GM23338 (cell line): ENCODE data around the gene ZBTB20. TPM values are rescaled to one million over a fixed set of nuclear protein-coding genes. Genes with fewer than 3 reads are reported as not detected.

Experiments
- ATAC-seq: fragments of 200-7000 bp; cut with Tn5 transposase; 3 replicates; pipeline ENCODE4 v1.9.1; 2020
- DNase-seq: peaks from one replicate; pipeline ENCODE4 v3.0.0-alpha.2; 2015; ENCODE audit warnings: low spot score
- H2AFZ ChIP-seq: fragments of 200-600 bp; sonication (generic); 2 replicates; pipeline ENCODE4 v1.8.0; 2016; ENCODE audit warnings: antibody characterized with exemption, mild to moderate bottlenecking, moderate library complexity
- H3F3A ChIP-seq: fragments of 200-600 bp; sonication (generic); replicated peaks from 2 replicates; pipeline ENCODE4 v1.8.0; 2017; ENCODE audit warnings: antibody characterized with exemption, mixed run types, low read depth
- H3K27ac ChIP-seq: fragments of 200-600 bp; sonication (generic); 2 replicates; pipeline ENCODE4 v1.6.1; 2016; ENCODE audit warnings: low read depth
- H3K27me3 ChIP-seq: fragments of 200-600 bp; sonication (generic); 2 replicates; pipeline ENCODE4 v1.8.0; 2016; ENCODE audit warnings: mild to moderate bottlenecking, mixed run types, moderate library complexity; ENCODE audit not compliant: insufficient read depth
- H3K36me3 ChIP-seq: fragments of 200-600 bp; sonication (generic); 2 replicates; pipeline ENCODE4 v1.8.0; 2016; ENCODE audit warnings: mild to moderate bottlenecking; ENCODE audit not compliant: insufficient read depth
- H3K4me1 ChIP-seq: fragments of 200-600 bp; sonication (generic); 2 replicates; pipeline ENCODE4 v1.8.0; 2016; ENCODE audit warnings: mild to moderate bottlenecking, moderate library complexity; ENCODE audit not compliant: insufficient read depth
- H3K4me2 ChIP-seq: fragments of 200-600 bp; sonication (generic); 2 replicates; pipeline ENCODE4 v1.7.1; 2017; ENCODE audit warnings: mixed run types
- H3K4me3 ChIP-seq: fragments of 200-600 bp; sonication (generic); 2 replicates; pipeline ENCODE4 v1.6.1; 2016; ENCODE audit warnings: mixed run types
- H3K79me2 ChIP-seq: fragments of 200-600 bp; sonication (generic); replicated peaks from 2 replicates; pipeline ENCODE4 v1.8.0; 2017; ENCODE audit warnings: mild to moderate bottlenecking; ENCODE audit not compliant: insufficient read depth
- H3K9me2 ChIP-seq: fragments of 200-600 bp; sonication (generic); 2 replicates; pipeline ENCODE4 v1.8.0; 2017; ENCODE audit not compliant: insufficient read depth
- H4K20me1 ChIP-seq: fragments of 200-600 bp; sonication (generic); replicated peaks from 2 replicates; pipeline ENCODE4 v1.8.0; 2017; ENCODE audit warnings: mild to moderate bottlenecking; ENCODE audit not compliant: insufficient read depth
- H3K27ac Mint-ChIP-seq: 2 replicates; pipeline ENCODE4 v1.8.0; 2020; ENCODE audit warnings: inconsistent platforms, mild to moderate bottlenecking, moderate library complexity, mixed read lengths
- H3K27me3 Mint-ChIP-seq: 3 replicates; pipeline ENCODE4 v1.8.0; 2022; ENCODE audit warnings: low read depth, mild to moderate bottlenecking, moderate library complexity, mixed read lengths, inconsistent platforms; ENCODE audit not compliant: insufficient read depth, poor library complexity
- H3K36me3 Mint-ChIP-seq: 3 replicates; pipeline ENCODE4 v1.8.0; 2021; ENCODE audit warnings: low read depth, mild to moderate bottlenecking, inconsistent platforms, moderate library complexity, mixed read lengths
- H3K4me1 Mint-ChIP-seq: 3 replicates; pipeline ENCODE4 v1.8.0; 2020; ENCODE audit warnings: mild to moderate bottlenecking, inconsistent platforms, mixed read lengths
- H3K4me3 Mint-ChIP-seq: 3 replicates; pipeline ENCODE4 v1.8.0; 2021; ENCODE audit warnings: moderate library complexity, mild to moderate bottlenecking, inconsistent platforms, mixed read lengths
- H3K9me3 Mint-ChIP-seq: 3 replicates; pipeline ENCODE4 v1.8.0; 2020; ENCODE audit warnings: moderate library complexity, mild to moderate bottlenecking, inconsistent platforms, mixed read lengths
- EZH2 ChIP-seq: fragments of 200-600 bp; sonication (generic); IDR thresholded peaks from one replicate; pipeline ENCODE4 v1.8.0; 2017; ENCODE audit warnings: antibody characterized with exemption, mild to moderate bottlenecking, low read depth; ENCODE audit not compliant: unreplicated experiment
- EZH2phosphoT487 ChIP-seq: fragments of 200-600 bp; sonication (generic); IDR thresholded peaks from one replicate; pipeline ENCODE4 v1.8.1; 2018; ENCODE audit warnings: antibody characterized with exemption; ENCODE audit not compliant: unreplicated experiment
- NANOG ChIP-seq: IDR thresholded peaks from 2 replicates; pipeline ENCODE4 v1.6.1; 2016; ENCODE audit warnings: antibody characterized with exemption, borderline replicate concordance
- POLR2AphosphoS5 ChIP-seq: IDR thresholded peaks from 2 replicates; pipeline ENCODE4 v1.6.1; 2016; ENCODE audit warnings: antibody characterized with exemption, low read depth
- STAT1 ChIP-seq: IDR thresholded peaks from one replicate; pipeline ENCODE4 v1.6.1; 2016; ENCODE audit warnings: antibody characterized with exemption; ENCODE audit not compliant: unreplicated experiment
- ZNF114 ChIP-seq: fragments of 250-450 bp; sonication (Bioruptor Pico); IDR thresholded peaks from 2 replicates; pipeline ENCODE4 v1.5.0; 2020; ENCODE audit warnings: mild to moderate bottlenecking, moderate library complexity
- polyA plus RNA-seq: library from polyadenylated mRNA; unstranded; fragments of >200 nt; fragmentation: Nextera tagmentation; extraction: Ambion mirVana; gene quantifications from 2 replicates; pipeline ENCODE4 v1.2.1, GENCODE V29; 2016
- total RNA-seq: library from RNA; depleted of rRNA; stranded (reverse); fragments of >200 nt; shearing (Covaris generic); gene quantifications from 2 replicates; pipeline ENCODE4 v1.2.3, GENCODE V29; 2014
- TF ChIP-seq, protein P1 (sequence below), 2 experiments: fragments of 200-600 bp in 1 of 2; sonication (generic) in 1 of 2; conservative IDR thresholded peaks; 2 replicates each; pipeline versions ENCODE4 v1.5.1 to v1.6.1; 2016 to 2017; ENCODE audit warnings: antibody characterized with exemption in 2 of 2, low read depth in 2 of 2, mild to moderate bottlenecking in 2 of 2, moderate library complexity in 1 of 2
- TF ChIP-seq, protein P2 (sequence below): IDR thresholded peaks from 2 replicates; pipeline ENCODE4 v1.6.1; 2016; ENCODE audit warnings: antibody characterized with exemption
- TF ChIP-seq, protein P3 (sequence below): IDR thresholded peaks from one replicate; pipeline ENCODE4 v1.6.1; 2018; ENCODE audit warnings: antibody characterized with exemption; ENCODE audit not compliant: unreplicated experiment

Gene ZBTB20
- total and polyA plus RNA-seq, 2 experiments from 2014 or later: 2.0 to 3.3 TPM

DNA sequence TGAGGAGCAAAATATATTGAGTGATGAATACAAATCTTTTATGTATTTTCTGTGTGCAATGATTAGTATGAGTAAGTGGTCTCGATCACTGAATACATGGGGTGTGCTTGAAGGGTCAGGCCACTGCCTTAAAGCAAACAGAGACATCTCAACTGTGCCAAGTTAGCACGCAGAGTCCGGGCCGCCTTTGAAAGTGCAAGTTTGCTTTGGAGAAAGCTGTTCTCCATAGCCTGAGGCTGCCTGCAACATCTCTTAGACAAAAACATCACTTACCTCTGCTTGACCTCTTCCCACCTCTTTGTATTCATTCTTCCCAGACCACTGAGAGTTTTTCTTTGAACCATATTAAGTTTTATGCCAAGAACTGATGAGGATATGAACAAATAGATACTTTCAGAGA lies 267.0 kb downstream of the ZBTB20 start:
- H3F3A ChIP-seq: no peaks in the 10 kb centered on the region
- no peak overlapping the region for H2AFZ ChIP-seq
- H3K4me1 Mint-ChIP-seq: peaks cover 26% of the 10 kb centered on the region
- no peak overlapping the region for H3K27ac ChIP-seq
- H3K9me3 Mint-ChIP-seq: no peaks in the 10 kb centered on the region
- H3K4me3 ChIP-seq: no peak overlapping the region
- DNase-seq (no peak), ATAC-seq (no peak)
- TF ChIP-seq NANOG: no peak
- TF ChIP-seq EZH2: no peak
- no peak for TF ChIP-seq ZNF114 (CRISPR knock-in tag)
- TF ChIP-seq, protein P1, sequence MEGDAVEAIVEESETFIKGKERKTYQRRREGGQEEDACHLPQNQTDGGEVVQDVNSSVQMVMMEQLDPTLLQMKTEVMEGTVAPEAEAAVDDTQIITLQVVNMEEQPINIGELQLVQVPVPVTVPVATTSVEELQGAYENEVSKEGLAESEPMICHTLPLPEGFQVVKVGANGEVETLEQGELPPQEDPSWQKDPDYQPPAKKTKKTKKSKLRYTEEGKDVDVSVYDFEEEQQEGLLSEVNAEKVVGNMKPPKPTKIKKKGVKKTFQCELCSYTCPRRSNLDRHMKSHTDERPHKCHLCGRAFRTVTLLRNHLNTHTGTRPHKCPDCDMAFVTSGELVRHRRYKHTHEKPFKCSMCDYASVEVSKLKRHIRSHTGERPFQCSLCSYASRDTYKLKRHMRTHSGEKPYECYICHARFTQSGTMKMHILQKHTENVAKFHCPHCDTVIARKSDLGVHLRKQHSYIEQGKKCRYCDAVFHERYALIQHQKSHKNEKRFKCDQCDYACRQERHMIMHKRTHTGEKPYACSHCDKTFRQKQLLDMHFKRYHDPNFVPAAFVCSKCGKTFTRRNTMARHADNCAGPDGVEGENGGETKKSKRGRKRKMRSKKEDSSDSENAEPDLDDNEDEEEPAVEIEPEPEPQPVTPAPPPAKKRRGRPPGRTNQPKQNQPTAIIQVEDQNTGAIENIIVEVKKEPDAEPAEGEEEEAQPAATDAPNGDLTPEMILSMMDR (conservative IDR thresholded peaks at IDR 0.05; ENCODE audit: low read depth in 2 of 2): no peak
- TF ChIP-seq POLR2AphosphoS5: no peak
- TF ChIP-seq STAT1: no peak
- TF ChIP-seq, protein P2, sequence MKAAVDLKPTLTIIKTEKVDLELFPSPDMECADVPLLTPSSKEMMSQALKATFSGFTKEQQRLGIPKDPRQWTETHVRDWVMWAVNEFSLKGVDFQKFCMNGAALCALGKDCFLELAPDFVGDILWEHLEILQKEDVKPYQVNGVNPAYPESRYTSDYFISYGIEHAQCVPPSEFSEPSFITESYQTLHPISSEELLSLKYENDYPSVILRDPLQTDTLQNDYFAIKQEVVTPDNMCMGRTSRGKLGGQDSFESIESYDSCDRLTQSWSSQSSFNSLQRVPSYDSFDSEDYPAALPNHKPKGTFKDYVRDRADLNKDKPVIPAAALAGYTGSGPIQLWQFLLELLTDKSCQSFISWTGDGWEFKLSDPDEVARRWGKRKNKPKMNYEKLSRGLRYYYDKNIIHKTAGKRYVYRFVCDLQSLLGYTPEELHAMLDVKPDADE: no peak
- no peak for TF ChIP-seq EZH2phosphoT487
- TF ChIP-seq, protein P3, sequence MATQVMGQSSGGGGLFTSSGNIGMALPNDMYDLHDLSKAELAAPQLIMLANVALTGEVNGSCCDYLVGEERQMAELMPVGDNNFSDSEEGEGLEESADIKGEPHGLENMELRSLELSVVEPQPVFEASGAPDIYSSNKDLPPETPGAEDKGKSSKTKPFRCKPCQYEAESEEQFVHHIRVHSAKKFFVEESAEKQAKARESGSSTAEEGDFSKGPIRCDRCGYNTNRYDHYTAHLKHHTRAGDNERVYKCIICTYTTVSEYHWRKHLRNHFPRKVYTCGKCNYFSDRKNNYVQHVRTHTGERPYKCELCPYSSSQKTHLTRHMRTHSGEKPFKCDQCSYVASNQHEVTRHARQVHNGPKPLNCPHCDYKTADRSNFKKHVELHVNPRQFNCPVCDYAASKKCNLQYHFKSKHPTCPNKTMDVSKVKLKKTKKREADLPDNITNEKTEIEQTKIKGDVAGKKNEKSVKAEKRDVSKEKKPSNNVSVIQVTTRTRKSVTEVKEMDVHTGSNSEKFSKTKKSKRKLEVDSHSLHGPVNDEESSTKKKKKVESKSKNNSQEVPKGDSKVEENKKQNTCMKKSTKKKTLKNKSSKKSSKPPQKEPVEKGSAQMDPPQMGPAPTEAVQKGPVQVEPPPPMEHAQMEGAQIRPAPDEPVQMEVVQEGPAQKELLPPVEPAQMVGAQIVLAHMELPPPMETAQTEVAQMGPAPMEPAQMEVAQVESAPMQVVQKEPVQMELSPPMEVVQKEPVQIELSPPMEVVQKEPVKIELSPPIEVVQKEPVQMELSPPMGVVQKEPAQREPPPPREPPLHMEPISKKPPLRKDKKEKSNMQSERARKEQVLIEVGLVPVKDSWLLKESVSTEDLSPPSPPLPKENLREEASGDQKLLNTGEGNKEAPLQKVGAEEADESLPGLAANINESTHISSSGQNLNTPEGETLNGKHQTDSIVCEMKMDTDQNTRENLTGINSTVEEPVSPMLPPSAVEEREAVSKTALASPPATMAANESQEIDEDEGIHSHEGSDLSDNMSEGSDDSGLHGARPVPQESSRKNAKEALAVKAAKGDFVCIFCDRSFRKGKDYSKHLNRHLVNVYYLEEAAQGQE: no peak
- H3K27me3 Mint-ChIP-seq: no peaks in the 10 kb centered on the region
- no peak overlapping the region for H3K27ac Mint-ChIP-seq
- H3K36me3 ChIP-seq: no peaks in the 10 kb centered on the region
- H3K36me3 Mint-ChIP-seq: no peaks in the 10 kb centered on the region
- H3K27me3 ChIP-seq: no peaks in the 10 kb centered on the region
- H3K4me1 ChIP-seq: peaks cover 21% of the 10 kb centered on the region
- H3K4me2 ChIP-seq: no peak overlapping the region
- no peaks in the 10 kb centered on the region for H3K79me2 ChIP-seq
- no peaks in the 10 kb centered on the region for H3K9me2 ChIP-seq
- no peak overlapping the region for H3K4me3 Mint-ChIP-seq
- no peaks in the 10 kb centered on the region for H4K20me1 ChIP-seq
